Testis (tissue), 2 donors: Measurements from ENCODE around the gene IFI44L.

Experiments
- POLR2A ChIP-seq: fragments of 450-650 bp; IDR thresholded peaks from one replicate; pipeline ENCODE4 v1.6.1; 2017; ENCODE audit warnings: antibody characterized with exemption, mild to moderate bottlenecking, moderate library complexity
- TF ChIP-seq, protein P1 (sequence below), 3 experiments: fragments of 450-650 bp in 2 of 3; fragments of 200-600 bp in 1 of 3; sonication (generic) in 1 of 3; IDR thresholded peaks; one replicate each; pipeline ENCODE4 v1.5.1; 2016 to 2019; ENCODE audit warnings: antibody characterized with exemption in 3 of 3, mild to moderate bottlenecking in 2 of 3, moderate library complexity in 1 of 3

- TF ChIP-seq, protein P1, sequence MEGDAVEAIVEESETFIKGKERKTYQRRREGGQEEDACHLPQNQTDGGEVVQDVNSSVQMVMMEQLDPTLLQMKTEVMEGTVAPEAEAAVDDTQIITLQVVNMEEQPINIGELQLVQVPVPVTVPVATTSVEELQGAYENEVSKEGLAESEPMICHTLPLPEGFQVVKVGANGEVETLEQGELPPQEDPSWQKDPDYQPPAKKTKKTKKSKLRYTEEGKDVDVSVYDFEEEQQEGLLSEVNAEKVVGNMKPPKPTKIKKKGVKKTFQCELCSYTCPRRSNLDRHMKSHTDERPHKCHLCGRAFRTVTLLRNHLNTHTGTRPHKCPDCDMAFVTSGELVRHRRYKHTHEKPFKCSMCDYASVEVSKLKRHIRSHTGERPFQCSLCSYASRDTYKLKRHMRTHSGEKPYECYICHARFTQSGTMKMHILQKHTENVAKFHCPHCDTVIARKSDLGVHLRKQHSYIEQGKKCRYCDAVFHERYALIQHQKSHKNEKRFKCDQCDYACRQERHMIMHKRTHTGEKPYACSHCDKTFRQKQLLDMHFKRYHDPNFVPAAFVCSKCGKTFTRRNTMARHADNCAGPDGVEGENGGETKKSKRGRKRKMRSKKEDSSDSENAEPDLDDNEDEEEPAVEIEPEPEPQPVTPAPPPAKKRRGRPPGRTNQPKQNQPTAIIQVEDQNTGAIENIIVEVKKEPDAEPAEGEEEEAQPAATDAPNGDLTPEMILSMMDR (IDR thresholded peaks at IDR 0.05), result no peak
- TF ChIP-seq POLR2A, result no peak
These were observed 10.4 kb downstream of the IFI44L start for GRCh38 chr1:78630600-78630999.
